Measurements from ENCODE around the gene SLC38A8.

Gene SLC38A8

DNA sequence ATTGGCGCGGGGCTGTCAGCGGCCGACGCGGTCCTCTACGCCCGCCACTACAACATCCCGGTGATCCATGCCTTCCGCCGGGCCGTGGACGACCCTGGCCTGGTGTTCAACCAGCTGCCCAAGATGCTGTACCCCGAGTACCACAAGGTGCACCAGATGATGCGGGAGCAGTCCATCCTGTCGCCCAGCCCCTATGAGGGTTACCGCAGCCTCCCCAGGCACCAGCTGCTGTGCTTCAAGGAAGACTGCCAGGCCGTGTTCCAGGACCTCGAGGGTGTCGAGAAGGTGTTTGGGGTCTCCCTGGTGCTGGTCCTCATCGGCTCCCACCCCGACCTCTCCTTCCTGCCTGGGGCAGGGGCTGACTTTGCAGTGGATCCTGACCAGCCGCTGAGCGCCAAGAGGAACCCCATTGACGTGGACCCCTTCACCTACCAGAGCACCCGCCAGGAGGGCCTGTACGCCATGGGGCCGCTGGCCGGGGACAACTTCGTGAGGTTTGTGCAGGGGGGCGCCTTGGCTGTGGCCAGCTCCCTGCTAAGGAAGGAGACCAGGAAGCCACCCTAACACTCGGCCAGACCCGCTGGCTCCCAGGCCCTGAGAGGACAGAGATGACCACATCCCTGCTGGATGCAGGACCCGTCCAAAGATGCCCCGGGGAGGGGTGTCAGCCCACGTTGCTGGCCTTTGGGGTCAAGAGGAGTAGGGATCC is 77.0 kb downstream of the SLC38A8 start:
- no peak for DNase-seq (ENCODE audit: low read depth)
- no peak overlapping the region for H3K4me3 ChIP-seq (ENCODE audit: low read depth, low read length)
- TF ChIP-seq MYC (IDR thresholded peaks at IDR 0.05; ENCODE audit: low read depth, low read length) (no peak), POLR2A (IDR thresholded peaks at IDR 0.05; ENCODE audit: extremely low read depth, insufficient read length) (no peak)
- TF ChIP-seq, protein P1, sequence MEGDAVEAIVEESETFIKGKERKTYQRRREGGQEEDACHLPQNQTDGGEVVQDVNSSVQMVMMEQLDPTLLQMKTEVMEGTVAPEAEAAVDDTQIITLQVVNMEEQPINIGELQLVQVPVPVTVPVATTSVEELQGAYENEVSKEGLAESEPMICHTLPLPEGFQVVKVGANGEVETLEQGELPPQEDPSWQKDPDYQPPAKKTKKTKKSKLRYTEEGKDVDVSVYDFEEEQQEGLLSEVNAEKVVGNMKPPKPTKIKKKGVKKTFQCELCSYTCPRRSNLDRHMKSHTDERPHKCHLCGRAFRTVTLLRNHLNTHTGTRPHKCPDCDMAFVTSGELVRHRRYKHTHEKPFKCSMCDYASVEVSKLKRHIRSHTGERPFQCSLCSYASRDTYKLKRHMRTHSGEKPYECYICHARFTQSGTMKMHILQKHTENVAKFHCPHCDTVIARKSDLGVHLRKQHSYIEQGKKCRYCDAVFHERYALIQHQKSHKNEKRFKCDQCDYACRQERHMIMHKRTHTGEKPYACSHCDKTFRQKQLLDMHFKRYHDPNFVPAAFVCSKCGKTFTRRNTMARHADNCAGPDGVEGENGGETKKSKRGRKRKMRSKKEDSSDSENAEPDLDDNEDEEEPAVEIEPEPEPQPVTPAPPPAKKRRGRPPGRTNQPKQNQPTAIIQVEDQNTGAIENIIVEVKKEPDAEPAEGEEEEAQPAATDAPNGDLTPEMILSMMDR (IDR thresholded peaks at IDR 0.05; ENCODE audit: low read depth, low read length): no peak
- TF ChIP-seq, protein P2, sequence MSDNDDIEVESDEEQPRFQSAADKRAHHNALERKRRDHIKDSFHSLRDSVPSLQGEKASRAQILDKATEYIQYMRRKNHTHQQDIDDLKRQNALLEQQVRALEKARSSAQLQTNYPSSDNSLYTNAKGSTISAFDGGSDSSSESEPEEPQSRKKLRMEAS (IDR thresholded peaks at IDR 0.05; ENCODE audit: low read depth, low read length): no peak

DNA sequence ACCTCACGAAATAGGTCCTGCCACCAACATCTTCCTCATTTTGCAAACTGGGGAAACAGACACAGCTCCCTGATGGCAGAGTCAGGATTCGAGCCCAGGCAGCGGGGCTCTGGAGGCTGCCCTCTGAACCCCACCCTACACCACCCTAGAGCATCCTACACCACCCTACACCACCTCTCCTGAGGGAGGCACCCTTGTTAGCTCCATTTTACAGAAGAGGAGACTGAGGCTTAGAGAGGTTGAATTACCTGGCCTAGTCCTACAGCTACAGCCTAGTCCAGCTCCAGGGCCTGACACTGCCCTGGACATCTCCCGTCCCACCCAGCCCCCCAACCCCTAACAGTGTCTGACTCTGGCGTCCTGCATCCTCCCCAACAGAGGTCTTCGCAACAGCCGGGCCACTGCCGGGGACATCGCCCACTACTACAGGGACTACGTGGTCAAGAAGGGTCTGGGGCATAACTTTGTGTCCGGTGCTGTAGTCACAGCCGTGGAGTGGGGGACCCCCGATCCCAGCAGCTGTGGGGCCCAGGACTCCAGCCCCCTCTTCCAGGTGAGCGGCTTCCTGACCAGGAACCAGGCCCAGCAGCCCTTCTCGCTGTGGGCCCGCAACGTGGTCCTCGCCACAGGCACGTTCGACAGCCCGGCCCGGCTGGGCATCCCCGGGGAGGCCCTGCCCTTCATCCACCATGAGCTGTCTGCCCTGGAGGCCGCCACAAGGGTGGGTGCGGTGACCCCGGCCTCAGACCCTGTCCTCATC is 77.7 kb downstream of the SLC38A8 start:
- no peak overlapping the region for H3K4me3 ChIP-seq (ENCODE audit: low read depth, low read length)
- DNase-seq (ENCODE audit: low read depth): no peak
- TF ChIP-seq POLR2A (IDR thresholded peaks at IDR 0.05; ENCODE audit: extremely low read depth, insufficient read length) (no peak), MYC (IDR thresholded peaks at IDR 0.05; ENCODE audit: low read depth, low read length) (no peak)
- TF ChIP-seq, protein P2 (IDR thresholded peaks at IDR 0.05; ENCODE audit: low read depth, low read length): no peak
- TF ChIP-seq, protein P1 (IDR thresholded peaks at IDR 0.05; ENCODE audit: low read depth, low read length): no peak

DNA sequence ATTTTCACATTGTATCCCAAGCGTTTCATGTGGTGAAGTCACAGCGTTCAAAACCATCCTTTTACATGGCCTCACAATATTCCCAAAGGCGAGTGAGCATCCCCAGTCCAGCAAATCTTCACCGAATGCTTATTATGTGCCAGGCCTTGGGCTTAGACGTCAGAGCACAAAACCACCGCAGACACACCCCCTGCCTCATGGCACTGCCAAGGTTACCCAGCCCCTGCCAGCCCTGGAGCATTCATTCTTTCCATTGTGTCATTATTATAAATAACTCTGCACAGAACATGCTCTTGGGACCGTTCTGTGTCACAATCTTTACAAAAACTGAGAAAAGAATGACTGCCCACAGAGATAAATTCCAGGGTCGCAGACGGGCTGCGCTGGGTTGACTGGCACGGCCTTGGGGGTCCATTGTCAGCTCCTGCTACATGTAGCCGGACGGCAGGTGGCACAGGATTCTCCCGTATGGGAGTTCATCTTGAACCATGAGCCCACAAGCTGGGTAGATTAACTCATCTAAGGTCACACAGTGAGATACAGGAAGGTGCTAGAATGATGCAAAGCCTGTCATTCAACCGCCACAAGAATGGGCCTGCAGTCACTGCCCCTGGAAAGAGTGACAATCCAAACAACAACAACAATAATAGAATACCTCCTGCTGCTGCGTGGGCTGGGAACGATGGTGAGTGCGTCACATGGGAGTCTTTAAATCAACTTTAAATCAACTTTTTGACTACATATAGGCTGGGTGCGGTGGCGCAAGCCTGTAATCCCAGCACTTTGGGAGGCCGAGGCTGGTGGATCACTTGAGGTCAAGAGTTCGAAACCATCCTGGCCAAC is 79.1 kb downstream of the SLC38A8 start:
- H3K4me3 ChIP-seq (ENCODE audit: low read depth, low read length): no peak overlapping the region
- TF ChIP-seq, protein P2 (IDR thresholded peaks at IDR 0.05; ENCODE audit: low read depth, low read length): no peak
- TF ChIP-seq, protein P1 (IDR thresholded peaks at IDR 0.05; ENCODE audit: low read depth, low read length): no peak
- TF ChIP-seq POLR2A (IDR thresholded peaks at IDR 0.05; ENCODE audit: extremely low read depth, insufficient read length) (no peak), MYC (IDR thresholded peaks at IDR 0.05; ENCODE audit: low read depth, low read length) (no peak)
- no peak for DNase-seq (ENCODE audit: low read depth)

DNA sequence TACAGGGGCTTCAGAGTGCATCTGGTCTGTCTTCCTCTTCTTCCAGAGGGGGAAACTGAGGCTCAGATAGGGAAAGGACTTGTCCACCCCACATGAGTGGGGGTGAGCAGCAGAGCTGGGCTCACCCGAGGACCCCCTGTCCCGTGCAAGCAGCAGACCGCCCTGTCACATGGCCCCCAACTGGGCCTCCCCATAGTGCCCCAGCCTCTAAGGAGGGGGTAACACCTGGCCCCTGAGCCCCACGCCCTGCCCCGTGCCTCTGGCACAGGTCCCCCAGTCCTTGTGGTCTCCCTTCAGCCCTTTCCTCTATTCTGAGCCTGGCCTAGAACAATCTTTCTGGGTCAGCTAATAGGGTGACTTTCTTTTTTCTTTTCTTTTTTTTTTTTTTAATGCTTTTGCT is 81.0 kb downstream of the SLC38A8 start:
- TF ChIP-seq, protein P1 (IDR thresholded peaks at IDR 0.05; ENCODE audit: low read depth, low read length): no peak
- TF ChIP-seq, protein P2 (IDR thresholded peaks at IDR 0.05; ENCODE audit: low read depth, low read length): no peak
- TF ChIP-seq MYC (IDR thresholded peaks at IDR 0.05; ENCODE audit: low read depth, low read length) (no peak), POLR2A (IDR thresholded peaks at IDR 0.05; ENCODE audit: extremely low read depth, insufficient read length) (no peak)
- no peak for DNase-seq (ENCODE audit: low read depth)

DNA sequence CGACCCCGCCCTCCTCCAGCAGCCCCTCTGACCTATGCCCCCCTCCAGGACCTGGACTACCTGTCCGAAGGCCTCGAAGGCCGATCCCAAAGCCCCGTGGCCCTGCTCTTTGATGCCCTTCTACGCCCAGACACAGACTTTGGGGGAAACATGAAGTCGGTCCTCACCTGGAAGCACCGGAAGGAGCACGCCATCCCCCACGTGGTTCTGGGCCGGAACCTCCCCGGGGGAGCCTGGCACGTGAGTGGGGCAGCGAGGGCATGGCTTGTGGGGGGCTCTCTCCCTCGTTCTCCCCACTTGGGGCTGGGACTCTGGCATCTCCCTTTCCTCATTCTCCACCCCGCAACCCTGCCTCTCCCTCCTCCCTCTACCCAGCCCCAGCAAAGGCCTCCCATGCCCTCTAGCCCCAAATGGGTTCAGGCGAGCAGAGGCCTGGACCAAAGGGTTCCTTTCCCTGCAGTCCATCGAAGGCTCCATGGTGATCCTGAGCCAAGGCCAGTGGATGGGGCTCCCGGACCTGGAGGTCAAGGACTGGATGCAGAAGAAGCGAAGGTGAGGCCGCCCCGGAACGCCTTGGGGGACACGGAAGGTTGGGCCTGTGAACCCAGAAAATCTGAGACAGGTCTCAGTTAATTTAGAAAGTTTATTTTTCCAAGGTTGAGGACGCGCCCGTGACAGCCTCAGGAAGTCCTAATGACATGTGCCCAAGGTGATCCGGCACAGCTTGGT is 81.9 kb downstream of the SLC38A8 start:
- DNase-seq (ENCODE audit: low read depth): no peak
- TF ChIP-seq POLR2A (IDR thresholded peaks at IDR 0.05; ENCODE audit: extremely low read depth, insufficient read length): no peak
- TF ChIP-seq MYC (IDR thresholded peaks at IDR 0.05; ENCODE audit: low read depth, low read length): no peak
- TF ChIP-seq, protein P1 (IDR thresholded peaks at IDR 0.05; ENCODE audit: low read depth, low read length): no peak
- TF ChIP-seq, protein P2 (IDR thresholded peaks at IDR 0.05; ENCODE audit: low read depth, low read length): no peak
- no peak overlapping the region for H3K4me3 ChIP-seq (ENCODE audit: low read depth, low read length)

More for the DNA sequence above, 81.0 kb downstream of the SLC38A8 start:
- H3K4me3 ChIP-seq (ENCODE audit: low read depth, low read length): no peak overlapping the region
